Hippocampal formation (tissue), 2 donors: ENCODE measurements around the gene ABCC1.

Experiments used
- DNase-seq, 2 donors: peaks; one replicate each; lab custom pipeline; 2025; lab: John Stamatoyannopoulos, UW

The ABCC1 gene

DNA sequence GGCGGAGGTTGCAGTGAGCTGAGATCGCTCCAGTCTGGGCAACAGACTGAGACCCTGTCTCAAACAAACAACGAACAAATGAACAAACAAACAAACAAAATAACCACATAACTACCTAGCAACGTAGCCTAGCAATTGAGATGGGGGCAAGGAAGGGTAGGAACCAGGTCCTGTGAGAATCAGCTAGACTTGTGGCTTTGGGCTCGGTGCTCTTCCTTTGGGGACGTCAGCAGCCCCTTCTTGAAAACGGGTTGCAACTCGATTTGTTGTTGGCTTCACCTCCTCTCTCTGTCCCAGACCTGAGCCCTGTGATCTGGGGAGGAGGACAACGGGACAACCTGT lies 72.2 kb downstream of the ABCC1 start:
- no peak for DNase-seq

DNA sequence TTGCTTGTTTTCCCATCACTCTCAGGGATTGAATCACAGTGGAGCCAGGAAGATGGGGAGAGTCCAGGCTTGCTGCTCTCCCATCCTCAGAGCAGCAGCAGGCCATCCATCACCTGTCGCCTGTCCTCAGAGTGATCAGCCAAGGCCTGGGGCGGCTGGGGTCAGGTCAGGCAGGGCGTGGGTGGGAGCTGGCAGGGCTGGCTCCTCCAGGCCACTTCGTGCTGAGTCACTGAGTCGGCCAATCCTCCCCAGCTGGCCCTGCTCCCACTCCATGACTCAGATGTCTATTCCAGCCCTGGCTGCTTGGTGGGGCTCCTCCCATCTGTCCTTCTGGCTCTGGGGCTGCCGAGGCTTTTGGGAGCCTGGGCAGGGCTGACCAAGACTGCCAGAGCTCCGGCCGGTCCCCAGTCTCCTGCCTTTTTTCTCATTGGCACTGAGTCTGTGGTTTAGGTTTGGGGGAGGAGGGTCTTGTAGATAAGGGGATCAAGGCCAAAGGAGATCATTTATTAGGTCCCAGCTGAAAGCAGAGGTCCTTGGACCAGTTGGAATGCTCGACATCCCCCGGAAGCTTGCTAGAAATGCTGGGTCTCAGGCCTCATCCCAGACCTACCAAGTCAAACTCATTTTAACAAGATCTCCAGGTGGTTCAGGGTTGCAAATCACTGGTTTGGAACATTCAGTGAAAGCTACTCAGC lies 72.7 kb downstream of the ABCC1 start:
- peak; percentile 30 to 41 for DNase-seq

GRCh38 chr16:16022683-16023064 lies 73.3 kb downstream of the ABCC1 start:
- no peak for DNase-seq

DNA sequence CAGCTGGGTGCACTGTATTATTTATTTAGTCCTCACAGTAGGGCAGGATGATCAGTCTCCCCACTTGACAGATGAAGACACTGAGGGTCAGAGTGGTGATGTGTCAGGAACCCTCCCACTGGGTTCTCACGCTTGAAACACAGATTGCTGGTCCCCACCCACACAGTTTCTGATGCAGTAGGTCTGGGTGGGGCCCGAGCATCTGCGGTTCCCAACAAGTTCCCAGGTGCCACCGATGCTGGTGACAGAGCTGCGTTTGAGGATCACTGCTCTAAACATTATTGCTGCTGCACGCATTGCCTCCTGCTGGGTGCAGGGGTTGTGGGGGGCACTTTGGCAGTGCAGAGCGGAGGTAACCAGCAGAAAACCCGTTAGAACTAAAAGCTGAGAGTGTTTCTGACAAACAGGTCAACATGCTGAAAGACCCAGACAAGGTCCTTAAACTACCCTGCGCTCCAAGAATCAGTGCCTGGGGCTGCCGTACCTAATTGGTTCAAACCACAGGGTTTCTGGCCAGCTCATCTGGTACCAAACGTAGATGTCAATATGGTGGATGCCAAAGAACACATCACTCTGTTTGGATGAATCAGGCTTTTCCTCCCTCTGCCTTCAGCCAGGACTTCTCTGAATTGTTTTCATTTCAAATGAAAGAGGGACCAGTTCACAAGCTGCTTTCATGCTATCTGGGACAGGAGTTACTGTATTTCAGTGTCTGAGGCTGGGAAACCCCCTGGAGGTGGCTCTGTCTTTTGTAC lies 76.0 kb downstream of the ABCC1 start:
- DNase-seq, result no peak

DNA sequence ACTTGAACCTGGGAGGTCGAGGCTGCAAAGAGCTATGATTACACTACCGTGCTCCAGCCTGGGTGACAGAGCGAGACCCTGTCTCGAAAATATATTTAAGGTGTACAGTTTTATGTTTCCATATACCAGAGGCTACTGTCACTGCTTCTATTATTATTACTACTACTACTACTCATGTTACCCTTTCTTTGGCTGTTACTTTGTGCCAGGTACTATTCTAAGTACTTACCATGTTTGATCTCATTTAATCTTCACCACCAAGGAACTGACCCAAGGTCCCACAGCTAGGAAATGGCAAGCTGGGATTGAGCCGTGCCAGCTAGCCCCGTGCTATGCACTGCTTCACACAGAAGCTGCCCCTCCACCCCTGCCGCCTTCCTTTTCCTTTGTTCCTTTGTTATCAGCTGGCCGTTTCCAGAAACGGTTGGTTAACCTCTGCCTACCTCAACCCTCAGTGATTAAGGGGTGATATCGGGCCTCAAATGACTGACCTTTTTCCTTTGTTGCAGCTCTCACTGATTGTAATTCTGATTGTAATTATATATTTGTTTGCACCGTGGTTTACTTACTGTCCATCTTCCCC lies 78.4 kb downstream of the ABCC1 start:
- no peak for DNase-seq

- no peak for DNase-seq
These were observed 79.0 kb downstream of the ABCC1 start for GRCh38 chr16:16028311-16028999.

DNA sequence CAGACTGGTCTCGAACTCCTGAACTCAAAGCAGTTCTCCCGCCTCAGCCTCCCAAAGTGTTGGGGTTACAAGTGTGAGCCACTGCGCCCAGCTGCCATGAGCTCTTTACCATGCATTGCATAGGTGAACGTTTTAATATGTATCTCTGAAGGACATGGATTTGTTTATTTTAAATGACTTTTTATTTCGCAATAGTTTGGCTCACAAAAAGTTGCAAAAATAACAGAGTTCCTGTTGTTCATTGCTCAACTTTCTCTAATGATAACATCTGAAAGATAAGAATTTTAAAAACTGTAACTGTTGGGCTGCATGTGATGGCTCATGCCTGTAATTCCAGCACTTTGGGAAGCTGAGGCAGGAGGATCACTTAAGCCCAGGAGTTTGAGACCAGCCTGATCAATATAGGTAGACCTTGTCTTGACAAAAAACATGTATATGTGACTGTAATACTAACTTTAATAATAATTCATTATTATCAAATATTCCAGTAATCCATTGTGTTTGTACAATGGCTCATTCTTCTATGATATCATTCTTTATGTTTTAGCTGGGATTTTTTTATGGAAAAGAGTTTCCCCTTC lies 80.1 kb downstream of the ABCC1 start:
- DNase-seq, result no peak

DNA sequence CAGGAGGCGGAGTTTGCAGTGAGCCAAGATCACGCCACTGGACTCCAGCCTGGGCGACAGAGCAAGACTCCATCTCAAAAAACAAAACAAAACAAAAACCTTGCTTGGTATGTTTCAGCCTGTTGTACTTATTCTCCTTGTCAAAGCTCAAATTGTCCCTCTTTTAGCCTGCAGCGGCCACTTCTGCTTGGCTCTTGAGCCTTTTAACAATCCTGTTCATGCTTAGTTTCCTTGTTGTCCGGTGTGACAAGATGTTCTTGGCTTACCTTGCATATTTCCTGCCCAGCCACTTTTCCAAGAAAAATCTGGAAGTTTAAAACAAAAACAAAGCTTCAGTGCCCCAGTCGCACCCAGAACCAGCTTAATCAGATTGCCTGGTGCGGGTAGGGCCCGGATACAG lies 81.0 kb downstream of the ABCC1 start:
- no peak for DNase-seq

- DNase-seq, result no peak
These were observed 82.0 kb downstream of the ABCC1 start for GRCh38 chr16:16031401-16031800.

- no peak for DNase-seq
These were observed 83.0 kb downstream of the ABCC1 start for GRCh38 chr16:16032271-16032979.

GRCh38 chr16:16033208-16033717 lies 83.8 kb downstream of the ABCC1 start:
- DNase-seq, result no peak

GRCh38 chr16:16036359-16036792 lies 87.0 kb downstream of the ABCC1 start:
- no peak for DNase-seq

DNA sequence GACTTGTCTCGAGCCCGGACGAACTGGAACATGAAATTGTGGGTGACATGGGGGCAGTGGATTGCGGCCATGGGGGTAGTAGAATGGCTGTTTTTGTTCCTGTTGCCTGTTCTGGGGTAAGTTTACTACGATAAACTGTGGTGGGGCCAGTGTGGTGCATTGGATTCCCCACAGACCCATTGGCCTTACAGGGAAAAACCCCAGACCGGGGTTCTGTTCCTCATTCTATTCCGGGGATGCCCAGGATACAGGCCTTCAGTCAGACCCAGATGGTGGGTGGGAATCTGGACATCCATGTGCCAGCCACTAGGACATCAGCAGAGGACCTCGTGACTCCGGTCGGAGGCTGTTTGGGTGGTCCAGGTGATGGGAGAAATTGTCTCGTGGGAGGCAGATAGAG lies 88.1 kb downstream of the ABCC1 start:
- no peak for DNase-seq

- DNase-seq, result no peak
These were observed 88.6 kb downstream of the ABCC1 start for GRCh38 chr16:16037970-16038369.

DNA sequence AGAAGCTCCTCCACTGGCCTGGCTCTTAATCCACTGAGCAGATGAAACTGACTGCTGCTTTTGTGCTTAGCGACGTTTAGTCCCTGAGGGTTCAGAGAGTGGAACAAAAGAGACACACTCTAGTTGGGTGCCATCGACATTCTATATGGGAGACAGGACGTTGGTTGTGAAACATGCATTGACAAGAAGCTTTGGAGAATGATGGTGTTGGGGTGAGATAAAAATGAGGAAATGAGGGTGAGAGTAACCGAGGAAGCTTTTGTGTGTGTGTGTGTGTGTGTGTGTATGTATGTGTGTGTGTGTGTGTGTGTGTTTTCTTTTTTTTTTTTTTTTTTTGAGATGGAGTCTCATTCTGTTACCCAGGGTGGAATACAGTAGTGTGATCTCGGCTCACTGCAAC lies 89.5 kb downstream of the ABCC1 start:
- DNase-seq, result no peak

DNA sequence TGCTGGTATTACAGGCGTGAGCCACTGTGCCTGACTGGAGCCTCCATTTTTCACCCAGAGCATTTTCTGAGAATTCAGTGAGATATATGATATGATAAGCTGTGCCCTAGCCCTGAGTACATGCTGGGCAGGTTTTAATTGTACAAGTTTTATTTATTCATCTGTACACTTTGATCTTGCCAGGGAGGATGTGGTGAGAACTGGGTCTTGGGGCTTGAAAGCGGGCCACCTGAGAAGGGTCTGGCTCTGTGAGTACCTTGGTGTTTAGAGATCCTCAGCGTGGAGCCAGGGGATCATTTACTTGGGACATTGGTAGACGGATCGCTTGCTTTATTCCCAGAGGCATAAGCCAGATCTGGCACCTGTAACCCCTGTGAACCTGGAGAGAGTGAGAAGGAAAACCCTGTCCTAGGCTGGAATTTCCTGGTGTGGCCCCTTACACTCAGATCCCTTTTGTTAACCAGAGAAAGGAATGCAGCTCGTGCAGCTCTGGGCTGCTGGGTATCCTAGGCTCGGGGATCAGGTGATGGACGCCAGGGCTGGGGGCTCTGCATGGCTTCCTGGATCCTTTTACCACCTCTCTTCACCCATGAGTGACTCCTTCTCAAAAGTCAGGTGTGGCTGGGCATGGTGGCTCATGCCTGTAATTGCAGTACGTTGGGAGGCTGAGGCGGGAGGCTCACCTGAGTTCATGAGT lies 91.9 kb downstream of the ABCC1 start:
- no peak for DNase-seq

DNA sequence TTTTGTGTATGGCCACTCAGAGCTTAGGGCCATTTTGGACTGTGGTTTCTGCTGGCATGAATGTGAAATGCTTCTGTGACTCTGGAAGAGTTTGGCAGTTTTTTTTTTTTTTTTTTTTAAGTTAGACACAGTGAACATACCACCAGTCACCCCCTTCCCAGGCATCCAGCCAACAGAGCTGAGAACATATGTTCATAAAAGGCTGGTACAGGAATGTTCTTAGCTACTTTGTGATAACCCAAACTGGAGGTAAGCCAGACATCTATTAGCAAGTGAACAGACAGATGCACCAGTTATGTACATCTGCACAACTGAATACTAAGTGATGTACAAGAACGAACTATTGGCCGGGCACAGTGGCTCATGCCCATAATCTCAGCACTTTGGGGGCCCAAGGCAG lies 92.7 kb downstream of the ABCC1 start:
- no peak for DNase-seq

DNA sequence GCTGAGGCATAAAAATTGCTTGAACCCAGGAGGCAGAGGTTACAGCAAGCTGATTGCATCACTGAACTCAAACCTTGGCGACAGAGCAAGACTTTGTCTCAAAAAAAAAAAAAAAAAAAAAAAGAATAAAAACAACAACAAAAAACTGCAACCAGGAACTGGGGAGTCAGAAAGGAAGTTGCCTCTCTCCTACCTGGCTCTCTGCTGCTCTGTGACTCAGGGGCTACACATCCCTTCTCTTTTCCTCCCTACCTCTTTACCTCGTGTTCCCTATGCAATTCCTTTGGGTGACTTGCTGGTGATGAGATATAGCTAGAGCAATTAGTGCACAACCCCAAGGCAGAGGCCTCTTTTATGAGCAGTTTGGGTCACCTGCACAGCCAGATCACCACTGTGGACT lies 95.9 kb downstream of the ABCC1 start:
- no peak for DNase-seq

DNA sequence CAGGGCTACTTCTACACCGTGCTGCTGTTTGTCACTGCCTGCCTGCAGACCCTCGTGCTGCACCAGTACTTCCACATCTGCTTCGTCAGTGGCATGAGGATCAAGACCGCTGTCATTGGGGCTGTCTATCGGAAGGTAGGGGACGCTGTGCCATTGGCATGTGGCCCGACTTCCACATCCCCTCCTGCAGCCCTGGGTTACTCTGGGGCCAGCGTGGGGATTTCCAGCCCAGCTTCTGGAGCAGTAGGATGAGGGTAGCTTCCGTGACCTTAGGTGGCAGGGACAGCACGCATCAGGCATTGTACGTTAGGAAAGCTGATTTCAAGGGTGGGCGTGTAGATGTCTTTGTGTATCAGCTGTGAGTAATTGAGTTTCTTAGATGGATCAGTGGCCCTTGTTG lies 96.5 kb downstream of the ABCC1 start:
- no peak for DNase-seq

DNA sequence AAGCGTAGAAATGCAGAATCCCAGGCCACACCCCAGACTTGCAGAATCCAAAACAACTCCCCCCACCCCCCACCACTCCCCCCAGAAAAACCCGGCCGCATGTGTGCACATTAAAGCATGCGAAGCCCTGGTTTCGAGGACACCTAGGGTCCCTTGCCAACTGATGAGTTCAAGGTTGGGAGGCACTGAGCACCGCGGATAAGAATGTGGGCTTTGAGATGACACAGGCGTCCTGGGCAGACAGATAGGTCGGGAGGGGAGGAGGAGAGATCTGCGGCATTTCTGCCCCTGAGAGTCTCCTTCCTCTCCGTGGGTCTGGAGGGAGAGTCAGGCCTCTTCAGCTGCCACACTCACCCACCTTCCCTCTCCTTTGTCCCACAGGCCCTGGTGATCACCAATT lies 98.3 kb downstream of the ABCC1 start:
- DNase-seq, result no peak
